ENCODE data around the gene NABP2. TPM values are rescaled to one million over a fixed set of nuclear protein-coding genes. Genes with fewer than 3 reads are reported as not detected.

The NABP2 gene
- total RNA-seq, 4 donors from 2014 or later: 29.6 to 75.0 (median 42.8) TPM

- Histone ChIP-seq H3K36me3 (peaks cover 0 to 20% of the 10 kb centered on the region in 2 donors), H3K27ac (no peak overlapping the region), H3K9me3 (no peaks in the 10 kb centered on the region), H3K4me1 (no peaks in the 10 kb centered on the region), H3K27me3 (no peaks in the 10 kb centered on the region), H3K4me3 (no peak overlapping the region)
- intact Hi-C loops (cut with DNase I; ENCODE audit: low total_unique reads): no loop called here
- no peak for ATAC-seq
- TF ChIP-seq CTCF (IDR thresholded peaks at IDR 0.05 in 4 of 5, conservative IDR thresholded peaks at IDR 0.05 in 1 of 5): no peak
- no peak for TF ChIP-seq POLR2A (IDR thresholded peaks at IDR 0.05)
- no peak for DNase-seq
- in situ Hi-C loops (cut with MboI; ENCODE audit: low sequenced_read_pairs in 4 of 4): no loop called here
Measured at GRCh38 chr12:56236091-56236490, 11.9 kb downstream of the NABP2 start.

DNA sequence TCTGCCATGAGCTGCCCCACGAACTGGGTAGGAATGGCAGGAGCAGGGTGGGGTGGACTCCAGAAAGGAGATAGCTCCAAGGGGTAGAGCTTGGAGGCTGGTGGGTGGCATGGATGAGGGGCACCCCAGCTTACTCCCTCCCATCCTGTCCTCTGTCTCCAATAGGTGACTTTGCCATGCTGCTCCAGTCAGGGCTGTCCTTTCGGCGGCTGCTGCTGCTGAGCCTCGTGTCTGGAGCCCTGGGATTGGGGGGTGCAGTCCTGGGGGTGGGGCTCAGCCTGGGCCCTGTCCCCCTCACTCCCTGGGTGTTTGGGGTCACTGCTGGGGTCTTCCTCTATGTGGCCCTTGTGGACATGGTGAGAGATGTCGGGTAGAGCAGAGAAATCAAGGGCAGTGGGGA is 12.8 kb downstream of the NABP2 start:
- H3K4me3 ChIP-seq: no peak overlapping the region
- no peak for ATAC-seq
- TF ChIP-seq CTCF (IDR thresholded peaks at IDR 0.05 in 4 of 5, conservative IDR thresholded peaks at IDR 0.05 in 1 of 5): no peak
- TF ChIP-seq POLR2A (IDR thresholded peaks at IDR 0.05): no peak
- H3K9me3 ChIP-seq: no peaks in the 10 kb centered on the region
- no peak for DNase-seq
- intact Hi-C loops (cut with DNase I; ENCODE audit: low total_unique reads): no loop called here
- no peak overlapping the region for H3K27ac ChIP-seq
- no peaks in the 10 kb centered on the region for H3K27me3 ChIP-seq
- peaks cover 0 to 29% of the 10 kb centered on the region in 2 donors for H3K36me3 ChIP-seq
- no peaks in the 10 kb centered on the region for H3K4me1 ChIP-seq
- in situ Hi-C loops (cut with MboI; ENCODE audit: low sequenced_read_pairs in 4 of 4): no loop called here

- DNase-seq (no peak), ATAC-seq (no peak)
- in situ Hi-C loops (cut with MboI; ENCODE audit: low sequenced_read_pairs in 4 of 4) (no loop called here), intact Hi-C loops (cut with DNase I; ENCODE audit: low total_unique reads) (no loop called here)
- H3K27ac ChIP-seq: no peak overlapping the region
- H3K27me3 ChIP-seq: no peaks in the 10 kb centered on the region
- no peak for TF ChIP-seq CTCF (IDR thresholded peaks at IDR 0.05 in 4 of 5, conservative IDR thresholded peaks at IDR 0.05 in 1 of 5)
- TF ChIP-seq POLR2A (IDR thresholded peaks at IDR 0.05): no peak
- peaks cover 0 to 35% of the 10 kb centered on the region in 2 donors for H3K36me3 ChIP-seq
- H3K9me3 ChIP-seq: no peaks in the 10 kb centered on the region
- H3K4me3 ChIP-seq: no peak overlapping the region
- no peaks in the 10 kb centered on the region for H3K4me1 ChIP-seq
Measured at GRCh38 chr12:56237552-56237951, 13.4 kb downstream of the NABP2 start.

DNA sequence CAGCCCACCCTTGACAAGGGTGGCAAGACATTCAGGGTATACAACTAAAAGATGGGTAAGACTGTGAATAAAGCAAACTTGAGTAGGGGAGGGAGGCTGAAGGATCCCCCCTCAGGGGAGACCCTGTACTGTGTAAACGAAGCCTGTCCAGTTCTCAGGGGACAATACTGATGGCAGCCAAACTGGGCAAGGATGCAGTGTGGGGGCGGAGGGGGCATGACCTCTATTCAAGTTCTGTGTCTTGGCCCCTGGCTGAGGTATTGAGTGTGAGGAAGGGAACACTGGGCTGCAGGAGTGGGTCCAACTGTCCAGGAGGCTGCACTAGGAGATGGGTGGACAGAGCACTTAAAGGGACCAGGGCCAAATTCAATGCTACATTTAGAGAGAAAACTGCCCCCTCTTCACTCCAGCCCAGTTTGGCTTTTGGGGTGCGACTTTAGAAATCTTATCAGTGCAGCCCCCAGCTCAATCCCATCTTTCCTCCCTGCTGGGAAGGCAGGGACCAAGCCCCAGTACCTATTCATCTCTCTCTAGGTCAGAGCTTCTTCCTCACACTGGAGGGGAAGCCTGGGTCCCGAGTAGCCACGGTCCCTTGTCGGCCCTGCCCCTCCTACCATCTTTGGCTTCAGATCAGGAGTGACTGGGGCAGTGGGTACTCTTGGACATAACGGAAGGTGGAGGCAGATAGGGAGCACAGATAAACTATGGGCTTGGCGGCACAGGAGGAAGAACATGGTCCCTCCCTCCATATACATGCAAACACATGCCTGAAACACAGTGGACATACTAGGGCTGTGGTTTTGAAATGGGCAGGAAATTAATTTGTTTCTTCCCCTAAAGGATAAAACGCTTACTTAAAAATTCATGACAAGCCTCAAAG is 17.5 kb downstream of the NABP2 start:
- no peaks in the 10 kb centered on the region for H3K9me3 ChIP-seq
- TF ChIP-seq POLR2A (IDR thresholded peaks at IDR 0.05) (no peak), CTCF (IDR thresholded peaks at IDR 0.05 in 4 of 5, conservative IDR thresholded peaks at IDR 0.05 in 1 of 5) (no peak)
- DNase-seq: no peak
- intact Hi-C loops (cut with DNase I; ENCODE audit: low total_unique reads): no loop called here
- no peak overlapping the region for H3K4me3 ChIP-seq
- no peaks in the 10 kb centered on the region for H3K27me3 ChIP-seq
- no peaks in the 10 kb centered on the region for H3K4me1 ChIP-seq
- ATAC-seq: no peak
- H3K36me3 ChIP-seq: peaks cover 0 to 76% of the 10 kb centered on the region in 2 donors
- in situ Hi-C loops (cut with MboI; ENCODE audit: low sequenced_read_pairs in 4 of 4): no loop called here
- no peak overlapping the region for H3K27ac ChIP-seq

All from gastrocnemius medialis (tissue), 4 donors.